GM12878 (cell line): Measurements from ENCODE around the gene SLC7A10. TPM values are rescaled to one million over a fixed set of nuclear protein-coding genes. Genes with fewer than 3 reads are reported as not detected.

Experiments
- CHD4 ChIP-seq: fragments of 200-600 bp; sonication (generic); IDR thresholded peaks from 2 replicates; pipeline ENCODE4 v1.6.1; 2016; ENCODE audit warnings: mild to moderate bottlenecking
- CUX1 ChIP-seq: IDR thresholded peaks from 2 replicates; pipeline ENCODE4 v1.6.1; 2012; ENCODE audit warnings: improper control_type of control experiment, low read depth, low read length; ENCODE audit not compliant: insufficient replicate concordance
- EED ChIP-seq: sonication (generic); IDR thresholded peaks from 2 replicates; pipeline ENCODE4 v1.6.1; 2016; ENCODE audit warnings: antibody characterized with exemption, low read depth
- ETV6 ChIP-seq, 2 experiments: fragments of 450-650 bp in 1 of 2; IDR thresholded peaks in 1 of 2; conservative IDR thresholded peaks in 1 of 2; 2 replicates each; pipeline ENCODE4 v1.6.1; 2014; ENCODE audit warnings: antibody characterized with exemption in 1 of 2, borderline replicate concordance in 1 of 2, low read depth in 1 of 2, mild to moderate bottlenecking in 1 of 2, moderate library complexity in 1 of 2
- EZH2 ChIP-seq: IDR thresholded peaks from 2 replicates; pipeline ENCODE4 v1.6.1; 2012; ENCODE audit warnings: low read depth, mild to moderate bottlenecking, control low read depth, inconsistent platforms, low read length, borderline replicate concordance; ENCODE audit not compliant: control insufficient read depth
- FOXM1 ChIP-seq: IDR thresholded peaks from 2 replicates; pipeline ENCODE4 v1.6.1; 2012; ENCODE audit warnings: low read depth, mild to moderate bottlenecking, inconsistent platforms, low read length, moderate library complexity
- HCFC1 ChIP-seq: fragments of 150-350 bp; IDR thresholded peaks from 2 replicates; pipeline ENCODE4 v1.6.1; 2014; ENCODE audit warnings: low read length
- IKZF2 ChIP-seq, 2 experiments: fragments of 450-650 bp; IDR thresholded peaks; 2 replicates each; pipeline ENCODE4 v1.6.1; 2017; ENCODE audit warnings: mild to moderate bottlenecking in 2 of 2, moderate library complexity in 2 of 2
- IRF4 ChIP-seq: IDR thresholded peaks from 2 replicates; pipeline ENCODE4 v1.6.1; 2011; ENCODE audit warnings: low read depth, low read length
- NR2F1 ChIP-seq: fragments of 450-650 bp; conservative IDR thresholded peaks from 2 replicates; pipeline ENCODE4 v1.6.1; 2017; ENCODE audit warnings: mild to moderate bottlenecking
- PKNOX1 ChIP-seq: fragments of 450-650 bp; IDR thresholded peaks from 2 replicates; pipeline ENCODE4 v1.6.1; 2016; ENCODE audit warnings: mild to moderate bottlenecking
- POU2F2 ChIP-seq: IDR thresholded peaks from 3 replicates; pipeline ENCODE4 v1.6.1; 2011; ENCODE audit warnings: low read depth, mild to moderate bottlenecking, low read length, borderline replicate concordance
- RCOR1 ChIP-seq: conservative IDR thresholded peaks from 2 replicates; pipeline ENCODE4 v1.6.1; 2012; ENCODE audit warnings: low read depth, low read length, improper control_type of control experiment
- SRF ChIP-seq, 2 experiments: IDR thresholded peaks; 2 replicates each; pipeline ENCODE4 v1.6.1; 2011; ENCODE audit warnings: low read depth in 2 of 2, low read length in 2 of 2, mild to moderate bottlenecking in 1 of 2, moderate library complexity in 1 of 2
- TBL1XR1 ChIP-seq: IDR thresholded peaks from 2 replicates; pipeline ENCODE4 v1.6.1; 2012; ENCODE audit warnings: low read depth, low read length, improper control_type of control experiment
- ZNF207 ChIP-seq: fragments of 450-650 bp; IDR thresholded peaks from 2 replicates; pipeline ENCODE4 v1.6.1; 2014; ENCODE audit warnings: antibody characterized with exemption, mild to moderate bottlenecking, borderline replicate concordance
- ZNF384 ChIP-seq: IDR thresholded peaks from 2 replicates; pipeline ENCODE4 v1.6.1; 2012; ENCODE audit warnings: low read depth, mild to moderate bottlenecking, low read length, improper control_type of control experiment, borderline replicate concordance
- polyA plus RNA-seq, 11 experiments: library from polyadenylated mRNA; depleted of rRNA in 4 of 11; unstranded in 6 of 11; stranded (reverse) in 5 of 11; fragments of >200 nt; fragmentation: Nextera tagmentation in 4 of 11; fragmentation: Illumina TruSeq in 1 of 11; extraction: Ambion mirVana in 4 of 11; extraction: Trizol in 1 of 11; gene quantifications; 1 replicate in 1 of 11; 2 replicates in 10 of 11; pipeline versions ENCODE4 v1.2.1 to v1.2.3, GENCODE V29; 2011 to 2016; ENCODE audit warnings: inconsistent platforms in 2 of 11, missing spikeins in 2 of 11, low read depth in 1 of 11
- total RNA-seq, 4 experiments: library from RNA; depleted of rRNA in 3 of 4; stranded (reverse); fragments of >200 nt in 3 of 4; fragmentation: Illumina TruSeq in 1 of 4; extraction: Trizol in 1 of 4; gene quantifications; 2 replicates each; pipeline versions ENCODE4 v1.2.1 to v1.2.3, GENCODE V29; 2013 to 2021
- TF ChIP-seq, protein P1 (sequence below): fragments of 450-650 bp; formaldehyde crosslinking; IDR thresholded peaks from 2 replicates; pipeline ENCODE4 v1.4.0; 2020; ENCODE audit warnings: mild to moderate bottlenecking, moderate library complexity

Gene SLC7A10
- total and polyA plus RNA-seq, 10 of the 15 experiments (the other 5 are each of a cell fraction or from before 2014, with no cell fraction given): not detected

DNA sequence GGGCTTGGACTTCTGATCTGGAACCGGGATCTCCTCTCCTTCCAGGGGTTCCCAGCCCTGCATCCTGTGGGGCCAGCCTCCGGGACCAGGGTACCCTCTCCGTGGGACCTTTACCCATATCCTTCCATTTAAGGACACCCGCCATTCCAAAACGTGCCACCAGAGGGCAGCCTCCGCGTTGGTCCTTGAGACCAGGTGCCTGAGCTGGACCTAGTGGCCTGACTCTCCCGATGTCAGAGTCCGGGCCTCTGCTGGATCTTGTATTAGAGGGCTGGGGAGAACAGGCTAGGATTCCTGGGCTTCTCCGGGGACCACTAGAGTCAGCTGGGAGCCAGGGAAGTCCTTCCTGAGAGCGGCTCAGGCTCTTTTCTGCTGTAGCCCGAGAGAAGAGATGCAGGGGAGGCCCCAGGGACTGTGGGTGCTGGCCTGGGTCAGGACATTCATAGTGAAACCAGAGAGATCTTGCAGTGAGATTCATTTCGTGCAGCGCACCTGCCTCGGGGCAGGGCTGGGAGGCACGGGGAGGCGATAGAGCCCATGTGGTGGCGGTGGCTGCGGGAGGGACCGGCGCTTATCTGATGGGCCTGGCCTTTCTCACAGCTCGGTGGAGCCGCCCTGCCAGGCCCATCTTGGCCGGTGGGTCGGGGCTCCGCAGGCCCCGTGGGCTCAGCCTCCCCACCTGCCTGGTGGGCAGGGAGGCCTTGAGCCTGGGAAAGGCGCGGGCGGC is 9.8 kb upstream of the SLC7A10 start (continued):
- no peak for TF ChIP-seq ZNF207
- TF ChIP-seq POU2F2: no peak
- peak; percentile 91 for TF ChIP-seq IRF4
- TF ChIP-seq FOXM1: peak; percentile 60; the same call in 1 of the 2 replicates
- TF ChIP-seq TBL1XR1: 0 out of 2 replicates have a peak, but pooled peaks have one; percentile 28
- TF ChIP-seq CHD4: no peak
- TF ChIP-seq ETV6 (conservative IDR thresholded peaks at IDR 0.05 in 1 of 2, IDR thresholded peaks at IDR 0.05 in 1 of 2; ENCODE audit: borderline replicate concordance in 1 of 2, low read depth in 1 of 2): peak in 1 of 2 experiments; percentile 20; a peak in 1 of 4 replicates
- TF ChIP-seq CUX1: no peak
- no peak for TF ChIP-seq RCOR1
- no peak for TF ChIP-seq EZH2
- 0 out of 4 replicates have a peak, but pooled peaks of 1 of the 2 experiments have one; percentile 38 for TF ChIP-seq SRF (IDR thresholded peaks at IDR 0.05; ENCODE audit: low read depth in 2 of 2, low read length in 2 of 2)
- no peak for TF ChIP-seq PKNOX1
- TF ChIP-seq EED: peak; percentile 44; the same call in 1 of the 2 replicates
- TF ChIP-seq NR2F1: peak; percentile 79
- peak; percentile 12 to 70; a peak in 1 of 4 replicates for TF ChIP-seq IKZF2 (IDR thresholded peaks at IDR 0.05)
- TF ChIP-seq HCFC1: no peak
- no peak for TF ChIP-seq ZNF384
- TF ChIP-seq, protein P1, sequence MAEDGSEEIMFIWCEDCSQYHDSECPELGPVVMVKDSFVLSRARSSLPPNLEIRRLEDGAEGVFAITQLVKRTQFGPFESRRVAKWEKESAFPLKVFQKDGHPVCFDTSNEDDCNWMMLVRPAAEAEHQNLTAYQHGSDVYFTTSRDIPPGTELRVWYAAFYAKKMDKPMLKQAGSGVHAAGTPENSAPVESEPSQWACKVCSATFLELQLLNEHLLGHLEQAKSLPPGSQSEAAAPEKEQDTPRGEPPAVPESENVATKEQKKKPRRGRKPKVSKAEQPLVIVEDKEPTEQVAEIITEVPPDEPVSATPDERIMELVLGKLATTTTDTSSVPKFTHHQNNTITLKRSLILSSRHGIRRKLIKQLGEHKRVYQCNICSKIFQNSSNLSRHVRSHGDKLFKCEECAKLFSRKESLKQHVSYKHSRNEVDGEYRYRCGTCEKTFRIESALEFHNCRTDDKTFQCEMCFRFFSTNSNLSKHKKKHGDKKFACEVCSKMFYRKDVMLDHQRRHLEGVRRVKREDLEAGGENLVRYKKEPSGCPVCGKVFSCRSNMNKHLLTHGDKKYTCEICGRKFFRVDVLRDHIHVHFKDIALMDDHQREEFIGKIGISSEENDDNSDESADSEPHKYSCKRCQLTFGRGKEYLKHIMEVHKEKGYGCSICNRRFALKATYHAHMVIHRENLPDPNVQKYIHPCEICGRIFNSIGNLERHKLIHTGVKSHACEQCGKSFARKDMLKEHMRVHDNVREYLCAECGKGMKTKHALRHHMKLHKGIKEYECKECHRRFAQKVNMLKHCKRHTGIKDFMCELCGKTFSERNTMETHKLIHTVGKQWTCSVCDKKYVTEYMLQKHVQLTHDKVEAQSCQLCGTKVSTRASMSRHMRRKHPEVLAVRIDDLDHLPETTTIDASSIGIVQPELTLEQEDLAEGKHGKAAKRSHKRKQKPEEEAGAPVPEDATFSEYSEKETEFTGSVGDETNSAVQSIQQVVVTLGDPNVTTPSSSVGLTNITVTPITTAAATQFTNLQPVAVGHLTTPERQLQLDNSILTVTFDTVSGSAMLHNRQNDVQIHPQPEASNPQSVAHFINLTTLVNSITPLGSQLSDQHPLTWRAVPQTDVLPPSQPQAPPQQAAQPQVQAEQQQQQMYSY: no peak
